GM12892 (cell line): ENCODE measurements around the gene FAM3C.

Experiments
- POLR2A ChIP-seq: IDR thresholded peaks from 2 replicates; pipeline ENCODE4 v1.6.1; 2011; ENCODE audit warnings: low read depth, low read length, control low read depth
- POLR2AphosphoS5 ChIP-seq: IDR thresholded peaks from 2 replicates; pipeline ENCODE4 v1.6.1; 2011; ENCODE audit warnings: low read depth, low read length, control low read depth

GRCh38 chr7:121313793-121314676, 82.1 kb downstream of the FAM3C start:
- TF ChIP-seq POLR2A, result no peak
- no peak for TF ChIP-seq POLR2AphosphoS5
